Loucy (cell line): ENCODE data around the gene MYL7.

Source experiments
- EZH2phosphoT487 ChIP-seq: fragments of 200-600 bp; IDR thresholded peaks from 2 replicates; pipeline ENCODE4 v1.6.1; 2018; ENCODE audit warnings: antibody characterized with exemption, mild to moderate bottlenecking, moderate library complexity, borderline replicate concordance
- TF ChIP-seq, protein P1 (sequence below): fragments of 200-600 bp; sonication (generic); conservative IDR thresholded peaks from 2 replicates; pipeline ENCODE4 v1.5.1; 2014; ENCODE audit warnings: mild to moderate bottlenecking, antibody characterized with exemption, low read length

DNA sequence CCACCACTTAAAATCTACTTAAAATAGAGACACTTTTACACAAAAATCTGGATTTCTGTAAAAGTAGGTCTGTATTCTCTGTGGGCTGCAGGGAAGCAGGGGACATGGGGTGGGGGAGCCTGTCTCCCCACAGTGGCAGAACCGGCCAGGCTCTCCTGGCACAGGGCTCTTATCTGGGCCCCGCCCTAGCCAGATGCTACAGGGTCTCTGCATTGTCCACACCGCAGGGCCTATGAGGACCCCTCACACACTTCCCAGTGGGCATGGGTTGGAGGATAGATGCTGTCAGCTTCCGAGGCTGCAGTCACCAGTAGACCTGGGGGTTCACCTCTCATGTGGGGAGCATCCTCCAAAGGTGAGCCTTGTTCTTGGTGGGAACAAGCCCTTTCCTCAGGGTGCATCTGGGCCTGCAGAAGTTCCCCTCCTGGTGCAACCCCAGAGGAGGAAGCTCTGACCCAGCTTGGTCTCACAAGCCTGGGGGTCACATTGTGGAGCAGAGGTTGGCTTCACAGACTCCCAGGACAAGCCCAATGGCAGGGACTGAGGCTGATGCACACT, 15.4 kb upstream of the MYL7 start:
- TF ChIP-seq, protein P1, sequence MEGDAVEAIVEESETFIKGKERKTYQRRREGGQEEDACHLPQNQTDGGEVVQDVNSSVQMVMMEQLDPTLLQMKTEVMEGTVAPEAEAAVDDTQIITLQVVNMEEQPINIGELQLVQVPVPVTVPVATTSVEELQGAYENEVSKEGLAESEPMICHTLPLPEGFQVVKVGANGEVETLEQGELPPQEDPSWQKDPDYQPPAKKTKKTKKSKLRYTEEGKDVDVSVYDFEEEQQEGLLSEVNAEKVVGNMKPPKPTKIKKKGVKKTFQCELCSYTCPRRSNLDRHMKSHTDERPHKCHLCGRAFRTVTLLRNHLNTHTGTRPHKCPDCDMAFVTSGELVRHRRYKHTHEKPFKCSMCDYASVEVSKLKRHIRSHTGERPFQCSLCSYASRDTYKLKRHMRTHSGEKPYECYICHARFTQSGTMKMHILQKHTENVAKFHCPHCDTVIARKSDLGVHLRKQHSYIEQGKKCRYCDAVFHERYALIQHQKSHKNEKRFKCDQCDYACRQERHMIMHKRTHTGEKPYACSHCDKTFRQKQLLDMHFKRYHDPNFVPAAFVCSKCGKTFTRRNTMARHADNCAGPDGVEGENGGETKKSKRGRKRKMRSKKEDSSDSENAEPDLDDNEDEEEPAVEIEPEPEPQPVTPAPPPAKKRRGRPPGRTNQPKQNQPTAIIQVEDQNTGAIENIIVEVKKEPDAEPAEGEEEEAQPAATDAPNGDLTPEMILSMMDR = no peak
- no peak for TF ChIP-seq EZH2phosphoT487
